ENCODE data around the gene PDZD2. TPM values are rescaled to one million over a fixed set of nuclear protein-coding genes. Genes with fewer than 3 reads are reported as not detected.
"Not testable (repeated sequence)": the region's sequence is repeated elsewhere in the genome, so short reads cannot be mapped to it uniquely, and the experiment has no call there.

The PDZD2 gene
- total and polyA plus RNA-seq, 3 donors from 2014 or later, result 47.3 to 89.1 (median 83.9) TPM

- 44 to 49% methylated on average over 5 to 6 of the region's 6 CpGs for WGBS, 2 donors
Observed at GRCh38 chr5:31678180-31678579, 39.2 kb downstream of the PDZD2 start.

GRCh38 chr5:31680528-31680927, 41.6 kb downstream of the PDZD2 start:
- H3K4me1 ChIP-seq, result no peaks in the 10 kb centered on the region
- H3K27ac ChIP-seq, result no peak overlapping the region
- intact Hi-C loops (cut with DNase I; ENCODE audit: low total_unique reads), result no loop called here
- no peak for TF ChIP-seq CTCF (IDR thresholded peaks at IDR 0.05)
- TF ChIP-seq POLR2A (IDR thresholded peaks at IDR 0.05), result no peak
- H3K27me3 ChIP-seq, result no peaks in the 10 kb centered on the region
- no peaks in the 10 kb centered on the region for H3K9me3 ChIP-seq
- peak; percentile 64 for DNase-seq
- 58 to 75% methylated on average over 12 of the region's 12 CpGs for whole genome bisulfite sequencing, 2 donors
- H3K36me3 ChIP-seq (ENCODE audit: low read depth, missing control alignments), result no peaks in the 10 kb centered on the region
- H3K4me3 ChIP-seq, result no peak overlapping the region

More at GRCh38 chr5:31678180-31678579, 39.2 kb downstream of the PDZD2 start:
- Histone ChIP-seq H3K27ac (no peak overlapping the region), H3K36me3 (ENCODE audit: low read depth, missing control alignments) (no peaks in the 10 kb centered on the region), H3K4me3 (no peak overlapping the region), H3K9me3 (no peaks in the 10 kb centered on the region), H3K4me1 (no peaks in the 10 kb centered on the region), H3K27me3 (no peaks in the 10 kb centered on the region)
- no peak for TF ChIP-seq CTCF (IDR thresholded peaks at IDR 0.05)
- TF ChIP-seq POLR2A (IDR thresholded peaks at IDR 0.05), result no peak
- DNase-seq, result peak; percentile 82
- intact Hi-C loops (cut with DNase I; ENCODE audit: low total_unique reads), result no loop called here

- intact Hi-C loops (cut with DNase I; ENCODE audit: low total_unique reads), result no loop called here
- 56 to 74% methylated on average over 11 of the region's 11 CpGs for WGBS, 2 donors
- DNase-seq, result no peak
Observed at GRCh38 chr5:31682025-31682424, 43.1 kb downstream of the PDZD2 start.

GRCh38 chr5:31682851-31683250, 43.9 kb downstream of the PDZD2 start:
- Histone ChIP-seq H3K27me3 (no peaks in the 10 kb centered on the region), H3K4me1 (no peaks in the 10 kb centered on the region), H3K9me3 (no peaks in the 10 kb centered on the region), H3K4me3 (no peak overlapping the region), H3K36me3 (ENCODE audit: low read depth, missing control alignments) (no peaks in the 10 kb centered on the region), H3K27ac (no peak overlapping the region)
- no peak for DNase-seq
- 68 to 69% methylated on average over 6 of the region's 6 CpGs for WGBS, 2 donors
- intact Hi-C loops (cut with DNase I; ENCODE audit: low total_unique reads), result no loop called here
- no peak for TF ChIP-seq CTCF (IDR thresholded peaks at IDR 0.05)
- no peak for TF ChIP-seq POLR2A (IDR thresholded peaks at IDR 0.05)

More at GRCh38 chr5:31682025-31682424, 43.1 kb downstream of the PDZD2 start:
- H3K27me3 ChIP-seq, result no peaks in the 10 kb centered on the region
- TF ChIP-seq CTCF (IDR thresholded peaks at IDR 0.05) (no peak), POLR2A (IDR thresholded peaks at IDR 0.05) (no peak)
- no peaks in the 10 kb centered on the region for H3K4me1 ChIP-seq
- no peak overlapping the region for H3K4me3 ChIP-seq
- H3K9me3 ChIP-seq, result no peaks in the 10 kb centered on the region
- H3K36me3 ChIP-seq (ENCODE audit: low read depth, missing control alignments), result no peaks in the 10 kb centered on the region
- no peak overlapping the region for H3K27ac ChIP-seq

GRCh38 chr5:31688515-31689092, 49.7 kb downstream of the PDZD2 start:
- intact Hi-C loops (cut with DNase I; ENCODE audit: low total_unique reads), result no loop called here
- DNase-seq, result no peak
- Histone ChIP-seq H3K27me3 (no peaks in the 10 kb centered on the region), H3K27ac (no peak overlapping the region), H3K36me3 (ENCODE audit: low read depth, missing control alignments) (no peaks in the 10 kb centered on the region), H3K4me3 (no peak overlapping the region), H3K4me1 (no peaks in the 10 kb centered on the region), H3K9me3 (no peaks in the 10 kb centered on the region)
- 43 to 66% methylated on average over 5 to 6 of the region's 6 CpGs for WGBS, 2 donors
- TF ChIP-seq CTCF (IDR thresholded peaks at IDR 0.05) (no peak), POLR2A (IDR thresholded peaks at IDR 0.05) (no peak)

- H3K27me3 ChIP-seq; H3K27ac ChIP-seq; H3K4me1 ChIP-seq; H3K36me3 ChIP-seq (ENCODE audit: low read depth, missing control alignments); DNase-seq; H3K4me3 ChIP-seq; H3K9me3 ChIP-seq; intact Hi-C loops (cut with DNase I; ENCODE audit: low total_unique reads): not testable (repeated sequence)
- 65 to 74% methylated on average over 6 of the region's 6 CpGs for WGBS, 2 donors
Observed at GRCh38 chr5:31691408-31691807, 52.5 kb downstream of the PDZD2 start.

Data from testis (tissue), 3 donors.